Upper lobe of left lung (tissue), 6 donors: Measurements from ENCODE around the gene GATM. TPM values are rescaled to one million over a fixed set of nuclear protein-coding genes. Genes with fewer than 3 reads are reported as not detected.

ENCODE experiments used
- ATAC-seq, 2 donors: fragments of 200-7000 bp; cut with Tn5 transposase; one replicate each; pipeline ENCODE4 v1.9.1; 2022; ENCODE audit warnings: mild to moderate bottlenecking in 2 of 2, moderate library complexity in 2 of 2; ENCODE audit not compliant: low FRiP score in 2 of 2
- DNase-seq, 2 donors: peaks; one replicate each; pipeline ENCODE4 v3.0.0-alpha.2; 2019 to 2020
- H3K27ac ChIP-seq, 4 donors: fragments of 200-600 bp; sonication (generic); one replicate each; pipeline ENCODE4 v1.5.1; 2016 to 2019
- H3K27me3 ChIP-seq, 4 donors: fragments of 200-600 bp; sonication (generic); one replicate each; pipeline ENCODE4 v1.5.1; 2017 to 2019
- H3K36me3 ChIP-seq, 4 donors: fragments of 200-600 bp; sonication (generic); one replicate each; pipeline ENCODE4 v1.5.1; 2016 to 2019
- H3K4me1 ChIP-seq, 4 donors: fragments of 200-600 bp; sonication (generic); one replicate each; pipeline ENCODE4 v1.5.1; 2018 to 2019
- H3K4me3 ChIP-seq, 4 donors: fragments of 200-600 bp; sonication (generic); one replicate each; pipeline ENCODE4 v1.5.1; 2017 to 2019; ENCODE audit warnings: mild to moderate bottlenecking in 2 of 4, moderate library complexity in 1 of 4
- H3K9me3 ChIP-seq, 4 donors: fragments of 200-600 bp; sonication (generic); one replicate each; pipeline ENCODE4 v1.5.1; 2018 to 2019
- CTCF ChIP-seq, 6 experiments: fragments of 450-650 bp in 4 of 6; fragments of 200-600 bp in 2 of 6; sonication (generic) in 2 of 6; IDR thresholded peaks; one replicate each; pipeline ENCODE4 v1.5.1; 2016 to 2019; ENCODE audit warnings: antibody characterized with exemption in 6 of 6
- EP300 ChIP-seq, 4 donors: sonication (generic); formaldehyde crosslinking; IDR thresholded peaks; one replicate each; pipeline ENCODE4 v1.5.1; 2017; ENCODE audit warnings: antibody characterized with exemption in 4 of 4, control low read depth in 2 of 4
- POLR2A ChIP-seq, 4 donors: fragments of 450-650 bp; IDR thresholded peaks; one replicate each; pipeline ENCODE4 v1.5.1; 2016 to 2017; ENCODE audit warnings: antibody characterized with exemption in 4 of 4, mild to moderate bottlenecking in 2 of 4
- POLR2AphosphoS5 ChIP-seq, 2 donors: sonication (generic); formaldehyde crosslinking; IDR thresholded peaks; one replicate each; pipeline ENCODE4 v1.5.1; 2017; ENCODE audit warnings: antibody characterized with exemption in 2 of 2
- WGBS, 2 donors: methylation state at CpG; one replicate each; pipeline ENCODE4 v1.1.5; 2017 to 2018; 5-methylcytosine and 5-hydroxymethylcytosine counted together
- total RNA-seq, 6 donors: library from RNA; depleted of rRNA in 4 of 6; stranded (reverse); fragments of >200 nt in 4 of 6; gene quantifications; one replicate each; pipeline versions ENCODE4 v1.1.0 to v1.2.1, GENCODE V29; 2016 to 2021
- donor health status: DM: no; HTN: no; CAD: no; lungs with moderate emphysema.
- donor health status: DM: no; HTN: yes; CAD: no; lungs with severe emphysema.

Gene GATM
- total RNA-seq, 6 donors from 2014 or later = 3.2 to 13.6 (median 6.6) TPM

- H3K27me3 ChIP-seq = no peaks in the 10 kb centered on the region
- TF ChIP-seq CTCF (IDR thresholded peaks at IDR 0.05) = no peak
- TF ChIP-seq POLR2AphosphoS5 (IDR thresholded peaks at IDR 0.05) = no peak
- no peak for ATAC-seq
- no peak overlapping the region for H3K27ac ChIP-seq
- H3K4me3 ChIP-seq = no peak overlapping the region
- no peak for DNase-seq
- no peaks in the 10 kb centered on the region for H3K9me3 ChIP-seq
- 66 to 76% methylated on average over 2 of the region's 2 CpGs for WGBS, 2 donors
- no peaks in the 10 kb centered on the region for H3K36me3 ChIP-seq
- peaks cover 0 to 8% (median 2%) of the 10 kb centered on the region in 4 donors for H3K4me1 ChIP-seq
These were observed 35.0 kb downstream of the GATM start for GRCh38 chr15:45343258-45343860.

- WGBS, 2 donors = 88 to 92% methylated on average over 4 of the region's 4 CpGs
- H3K4me1 ChIP-seq = peaks cover 0 to 6% (median 1%) of the 10 kb centered on the region in 4 donors
- TF ChIP-seq POLR2AphosphoS5 (IDR thresholded peaks at IDR 0.05) (no peak), CTCF (IDR thresholded peaks at IDR 0.05) (no peak), POLR2A (IDR thresholded peaks at IDR 0.05) (no peak), EP300 (IDR thresholded peaks at IDR 0.05) (no peak)
- H3K4me3 ChIP-seq = no peak overlapping the region
- ATAC-seq = no peak
- no peak overlapping the region for H3K27ac ChIP-seq
- DNase-seq = no peak
- no peaks in the 10 kb centered on the region for H3K27me3 ChIP-seq
- no peaks in the 10 kb centered on the region for H3K9me3 ChIP-seq
- H3K36me3 ChIP-seq = no peaks in the 10 kb centered on the region
These were observed 36.6 kb downstream of the GATM start for GRCh38 chr15:45341790-45342189.

- no peak overlapping the region for H3K27ac ChIP-seq
- ATAC-seq = no peak
- no peaks in the 10 kb centered on the region for H3K27me3 ChIP-seq
- no peaks in the 10 kb centered on the region for H3K4me1 ChIP-seq
- WGBS, 2 donors = 78 to 79% methylated on average over 3 of the region's 3 CpGs
- H3K9me3 ChIP-seq = no peaks in the 10 kb centered on the region
- no peaks in the 10 kb centered on the region for H3K36me3 ChIP-seq
- DNase-seq = no peak
- TF ChIP-seq EP300 (IDR thresholded peaks at IDR 0.05) (no peak), POLR2AphosphoS5 (IDR thresholded peaks at IDR 0.05) (no peak), POLR2A (IDR thresholded peaks at IDR 0.05) (no peak), CTCF (IDR thresholded peaks at IDR 0.05) (no peak)
- H3K4me3 ChIP-seq = no peak overlapping the region
These were observed 37.9 kb downstream of the GATM start for GRCh38 chr15:45340429-45340828.

- DNase-seq (no peak), ATAC-seq (no peak)
- Histone ChIP-seq H3K27me3 (no peaks in the 10 kb centered on the region), H3K27ac (no peak overlapping the region), H3K36me3 (no peaks in the 10 kb centered on the region), H3K9me3 (no peaks in the 10 kb centered on the region), H3K4me1 (peaks cover 0 to 7% (median 0%) of the 10 kb centered on the region in 4 donors), H3K4me3 (no peak overlapping the region)
- TF ChIP-seq CTCF (IDR thresholded peaks at IDR 0.05) = no peak
- TF ChIP-seq POLR2AphosphoS5 (IDR thresholded peaks at IDR 0.05) = no peak
- no peak for TF ChIP-seq EP300 (IDR thresholded peaks at IDR 0.05)
- no peak for TF ChIP-seq POLR2A (IDR thresholded peaks at IDR 0.05)
- WGBS, 2 donors = 45 to 54% methylated on average over 3 of the region's 3 CpGs
These were observed 39.9 kb downstream of the GATM start for GRCh38 chr15:45338417-45338816.

GRCh38 chr15:45337224-45337623 lies 41.1 kb downstream of the GATM start:
- no peak for ATAC-seq
- DNase-seq = no peak
- H3K27ac ChIP-seq = no peak overlapping the region

More at GRCh38 chr15:45337224-45337623, 41.1 kb downstream of the GATM start:
- no peaks in the 10 kb centered on the region for H3K27me3 ChIP-seq
- H3K9me3 ChIP-seq = no peaks in the 10 kb centered on the region
- H3K4me3 ChIP-seq = no peak overlapping the region
- 78 to 81% methylated on average over 1 of the region's 1 CpG for WGBS, 2 donors
- peaks cover 0 to 8% (median 0%) of the 10 kb centered on the region in 4 donors for H3K4me1 ChIP-seq
- H3K36me3 ChIP-seq = no peaks in the 10 kb centered on the region
- TF ChIP-seq EP300 (IDR thresholded peaks at IDR 0.05) (no peak), CTCF (IDR thresholded peaks at IDR 0.05) (no peak), POLR2AphosphoS5 (IDR thresholded peaks at IDR 0.05) (no peak), POLR2A (IDR thresholded peaks at IDR 0.05) (no peak)
